B cell (primary cell): ENCODE results near the gene KRT71. TPM values are rescaled to one million over a fixed set of nuclear protein-coding genes. Genes with fewer than 3 reads are reported as not detected.

Source experiments
- ATAC-seq: fragments of 200-7000 bp; cut with Tn5 transposase; one replicate; pipeline ENCODE4 v1.10.0; 2021; ENCODE audit warnings: low read depth, mild to moderate bottlenecking, moderate number of reproducible peaks, moderate library complexity
- CTCF ChIA-PET: fragments of 350-600 bp; sonication (Branson Sonifier 250); formaldehyde crosslinking; loops from one replicate; lab custom pipeline; 2021; ENCODE audit warnings: antibody characterized with exemption, inconsistent platforms; lab: Charles Lee
- POLR2A ChIA-PET: fragments of 350-600 bp; sonication (Branson Sonifier 250); formaldehyde crosslinking; loops from one replicate; lab custom pipeline; 2021; ENCODE audit warnings: antibody characterized with exemption; lab: Charles Lee
- DNase-seq: peaks from one replicate; pipeline ENCODE4 v3.0.0; 2013
- H2AFZ ChIP-seq: 2 replicates; pipeline ENCODE4 v1.6.1; 2012; ENCODE audit warnings: mild to moderate bottlenecking, low read depth, low read length; ENCODE audit not compliant: insufficient read depth, poor library complexity, severe bottlenecking
- H3K27ac ChIP-seq, 2 donors: 1 replicate in 1 of 2; 2 replicates in 1 of 2; pipeline ENCODE4 v1.5.1; 2012 to 2013; ENCODE audit warnings: low read length in 2 of 2, mild to moderate bottlenecking in 2 of 2, moderate library complexity in 1 of 2
- H3K27me3 ChIP-seq, 4 experiments: fragments of 200-600 bp in 1 of 4; sonication (generic) in 1 of 4; replicated peaks in 1 of 4; 1 replicate in 2 of 4; 2 replicates in 2 of 4; pipeline versions ENCODE4 v1.6.1 to v1.7.0; 2013 to 2016; ENCODE audit warnings: low read length in 3 of 4, mild to moderate bottlenecking in 2 of 4, mixed read lengths in 1 of 4, moderate library complexity in 1 of 4; ENCODE audit not compliant: insufficient read depth in 4 of 4, control insufficient read depth in 3 of 4; ENCODE audit errors: control extremely low read depth in 1 of 4
- H3K36me3 ChIP-seq, 2 experiments: replicated peaks in 1 of 2; 1 replicate in 1 of 2; 2 replicates in 1 of 2; pipeline versions ENCODE4 v1.6.1 to v1.7.1; 2013; ENCODE audit warnings: low read length in 1 of 2; ENCODE audit not compliant: insufficient read depth in 2 of 2, control insufficient read depth in 1 of 2; ENCODE audit errors: control extremely low read depth in 1 of 2, extremely low read depth in 1 of 2
- H3K4me1 ChIP-seq, 2 donors: fragments of 200-600 bp in 1 of 2; sonication (generic) in 1 of 2; 1 replicate in 1 of 2; 2 replicates in 1 of 2; pipeline versions ENCODE4 v1.5.1 to v1.6.1; 2013 to 2017; ENCODE audit warnings: low read length in 2 of 2; ENCODE audit not compliant: control insufficient read depth in 2 of 2, insufficient read depth in 2 of 2
- H3K4me2 ChIP-seq: replicated peaks from 2 replicates; pipeline ENCODE3; 2012; ENCODE audit warnings: mild to moderate bottlenecking, low read depth, low read length; ENCODE audit not compliant: poor library complexity, severe bottlenecking
- H3K4me3 ChIP-seq, 5 experiments: fragments of 200-600 bp in 1 of 5; sonication (generic) in 1 of 5; 1 replicate in 3 of 5; 2 replicates in 2 of 5; pipeline versions ENCODE4 v1.5.1 to v1.7.0; 2011 to 2016; ENCODE audit warnings: low read length in 4 of 5, mild to moderate bottlenecking in 4 of 5, low read depth in 2 of 5, control low read depth in 1 of 5, moderate library complexity in 1 of 5; ENCODE audit not compliant: insufficient read depth in 1 of 5; ENCODE audit errors: control extremely low read depth in 1 of 5, extremely low read depth in 1 of 5
- H3K79me2 ChIP-seq: fragments of 200-600 bp; sonication (generic); one replicate; pipeline ENCODE4 v1.6.0; 2016; ENCODE audit warnings: low read length; ENCODE audit not compliant: control insufficient read depth, insufficient read depth
- H3K9ac ChIP-seq: fragments of 200-600 bp; sonication (generic); 2 replicates; pipeline ENCODE4 v1.6.1; 2017; ENCODE audit warnings: mild to moderate bottlenecking, low read length, moderate library complexity
- H3K9me3 ChIP-seq, 3 donors: one replicate each; pipeline versions ENCODE4 v1.6.1 to v1.7.1; 2013; ENCODE audit warnings: low read length in 2 of 3; ENCODE audit not compliant: control insufficient read depth in 2 of 3, insufficient read depth in 1 of 3; ENCODE audit errors: control extremely low read depth in 1 of 3
- H4K20me1 ChIP-seq: 2 replicates; pipeline ENCODE4 v1.6.0; 2012; ENCODE audit warnings: mild to moderate bottlenecking, low read length; ENCODE audit not compliant: insufficient read depth, control insufficient read depth, poor library complexity, severe bottlenecking
- H3K27ac Mint-ChIP-seq: one replicate; pipeline ENCODE4 v1.8.0; 2021; ENCODE audit warnings: mixed read lengths
- H3K27me3 Mint-ChIP-seq: one replicate; pipeline ENCODE4 v1.8.0; 2021; ENCODE audit warnings: mixed read lengths
- H3K4me1 Mint-ChIP-seq: one replicate; pipeline ENCODE4 v1.8.0; 2021; ENCODE audit warnings: mixed read lengths
- H3K4me3 Mint-ChIP-seq: one replicate; pipeline ENCODE4 v1.8.0; 2021; ENCODE audit warnings: mixed read lengths
- H3K9me3 Mint-ChIP-seq: one replicate; pipeline ENCODE4 v1.8.0; 2022; ENCODE audit warnings: mixed read lengths; ENCODE audit not compliant: insufficient read depth
- CTCF ChIP-seq: fragments of 200-600 bp; IDR thresholded peaks from one replicate; pipeline ENCODE4 v1.8.0; 2022; ENCODE audit warnings: antibody characterized with exemption, mild to moderate bottlenecking
- EZH2 ChIP-seq: IDR thresholded peaks from 2 replicates; pipeline ENCODE4 v1.6.1; 2012; ENCODE audit warnings: borderline replicate concordance, low read depth, mild to moderate bottlenecking, moderate library complexity, low read length; ENCODE audit not compliant: insufficient read depth, poor library complexity, severe bottlenecking
- WGBS: methylation state at CpG from one replicate; pipeline ENCODE4 v1.1.5; 2013; ENCODE audit warnings: missing lambda C conversion rate; ENCODE audit not compliant: insufficient coverage; 5-methylcytosine and 5-hydroxymethylcytosine counted together
- intact Hi-C: fragments of 100-400 bp; cut with micrococcal nuclease; formaldehyde crosslinking; loops from one replicate; pipeline ENCODE4 v1.10.0; 2022
- polyA plus RNA-seq: library from polyadenylated mRNA; depleted of rRNA; stranded (reverse); fragments of >200 nt; gene quantifications from 2 replicates; pipeline ENCODE4 v1.2.3, GENCODE V29; 2012
- total RNA-seq, 2 donors: library from RNA; stranded (reverse); fragments of 120-200 nt in 1 of 2; gene quantifications; 1 replicate in 1 of 2; 2 replicates in 1 of 2; pipeline versions ENCODE4 v1.2.3 to v1.2.4, GENCODE V29; 2013 to 2022

The KRT71 gene
- total and polyA plus RNA-seq, 2 donors (not counting 1 experiment from before 2014, with no cell fraction given) = not detected

DNA sequence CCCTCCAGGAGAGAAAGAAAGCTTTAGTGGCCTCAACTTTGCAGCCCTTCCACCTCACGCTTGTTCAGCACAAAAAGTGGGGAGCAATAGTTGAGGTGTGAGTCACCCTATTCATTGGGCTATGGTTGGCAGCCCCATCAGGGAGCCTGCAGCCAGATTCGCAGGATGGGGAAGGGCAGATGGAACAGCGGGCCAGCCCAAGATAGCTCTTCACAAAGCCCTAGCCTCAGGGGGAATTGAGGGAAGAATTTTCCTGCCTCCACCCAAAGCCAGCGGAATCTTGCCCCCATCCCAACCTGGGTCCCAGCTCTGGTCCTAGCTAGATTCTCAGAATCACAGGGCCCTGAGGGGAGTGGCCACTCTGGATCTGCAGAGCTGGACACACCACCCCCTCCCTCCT, 29.1 kb downstream of the KRT71 start:
- Mint-ChIP-seq H3K9me3 (no peaks in the 10 kb centered on the region), H3K27me3 (no peaks in the 10 kb centered on the region), H3K4me1 (no peaks in the 10 kb centered on the region), H3K27ac (no peak overlapping the region), H3K4me3 (no peak overlapping the region)
- no peaks in the 10 kb centered on the region for H3K4me1 ChIP-seq
- H3K4me3 ChIP-seq = no peak overlapping the region
- POLR2A ChIA-PET = no interaction called here
- no peaks in the 10 kb centered on the region for H3K27me3 ChIP-seq
- H3K79me2 ChIP-seq = no peaks in the 10 kb centered on the region
- no peak overlapping the region for H3K9ac ChIP-seq
- CTCF ChIA-PET = no interaction called here
- no peak for TF ChIP-seq CTCF
- TF ChIP-seq EZH2 = no peak
- H3K36me3 ChIP-seq = no peaks in the 10 kb centered on the region
- intact Hi-C loops = no loop called here
- no peak overlapping the region for H2AFZ ChIP-seq
- no peak for ATAC-seq
- no peaks in the 10 kb centered on the region for H4K20me1 ChIP-seq
- DNase-seq = no peak
- WGBS = 100% methylated on average over 2 of the region's 4 CpGs
- H3K4me2 ChIP-seq = no peak overlapping the region
- no peaks in the 10 kb centered on the region for H3K9me3 ChIP-seq
- H3K27ac ChIP-seq = no peak overlapping the region

DNA sequence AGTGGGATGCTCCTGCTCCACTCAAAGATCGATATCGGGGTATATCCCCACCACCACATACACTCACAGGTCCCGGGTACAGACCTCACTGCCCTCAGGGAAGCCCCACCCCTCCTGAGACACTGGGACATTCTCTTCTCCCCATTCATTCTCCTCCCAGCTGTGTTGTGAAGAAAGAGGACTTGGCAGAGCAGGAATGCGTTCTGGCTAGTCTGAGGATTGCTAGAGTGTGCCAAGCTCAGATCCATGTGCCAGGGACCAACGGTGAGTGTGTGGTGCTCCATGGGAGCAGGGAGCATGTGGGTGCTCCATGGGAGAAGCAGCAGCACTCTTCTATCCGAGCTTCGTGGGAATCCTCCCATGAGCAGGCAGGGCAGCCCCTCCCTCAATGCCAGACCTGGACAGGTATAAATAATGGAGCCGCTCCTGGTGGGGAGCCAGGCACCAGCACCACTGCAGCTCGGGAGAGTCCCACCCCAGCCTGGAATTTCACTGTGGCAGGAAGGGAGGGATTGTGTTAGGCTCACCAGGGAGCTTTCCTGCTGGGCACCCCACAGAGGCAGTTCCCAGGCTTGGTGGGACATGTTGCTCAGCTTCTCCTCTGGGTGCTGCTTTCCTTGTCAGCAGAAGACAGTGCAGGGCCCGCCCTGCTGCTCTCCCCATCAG, 30.5 kb downstream of the KRT71 start:
- Histone ChIP-seq H3K9ac (no peak overlapping the region), H2AFZ (no peak overlapping the region), H3K4me2 (no peak overlapping the region), H3K79me2 (no peaks in the 10 kb centered on the region), H3K27ac (no peak overlapping the region), H3K36me3 (no peaks in the 10 kb centered on the region), H4K20me1 (no peaks in the 10 kb centered on the region), H3K4me1 (no peaks in the 10 kb centered on the region), H3K9me3 (no peaks in the 10 kb centered on the region), H3K4me3 (no peak overlapping the region), H3K27me3 (no peaks in the 10 kb centered on the region)
- H3K9me3 Mint-ChIP-seq = no peaks in the 10 kb centered on the region
- TF ChIP-seq CTCF (no peak), EZH2 (no peak)
- H3K4me3 Mint-ChIP-seq = no peak overlapping the region
- POLR2A ChIA-PET = no interaction called here
- no peak for ATAC-seq
- 65% methylated on average over 8 of the region's 10 CpGs for WGBS
- intact Hi-C loops = no loop called here
- no peaks in the 10 kb centered on the region for H3K4me1 Mint-ChIP-seq
- peaks cover 3% of the 10 kb centered on the region for H3K27me3 Mint-ChIP-seq
- CTCF ChIA-PET = no interaction called here
- no peak overlapping the region for H3K27ac Mint-ChIP-seq
- no peak for DNase-seq
